DLD1 (cell line): ENCODE measurements around the gene MAF.

Experiments
- in situ Hi-C: cut with HindIII; loops from 2 replicates; pipeline ENCODE4 v1.10.0; 2017; ENCODE audit warnings: low sequenced_read_pairs

MAF gene

DNA sequence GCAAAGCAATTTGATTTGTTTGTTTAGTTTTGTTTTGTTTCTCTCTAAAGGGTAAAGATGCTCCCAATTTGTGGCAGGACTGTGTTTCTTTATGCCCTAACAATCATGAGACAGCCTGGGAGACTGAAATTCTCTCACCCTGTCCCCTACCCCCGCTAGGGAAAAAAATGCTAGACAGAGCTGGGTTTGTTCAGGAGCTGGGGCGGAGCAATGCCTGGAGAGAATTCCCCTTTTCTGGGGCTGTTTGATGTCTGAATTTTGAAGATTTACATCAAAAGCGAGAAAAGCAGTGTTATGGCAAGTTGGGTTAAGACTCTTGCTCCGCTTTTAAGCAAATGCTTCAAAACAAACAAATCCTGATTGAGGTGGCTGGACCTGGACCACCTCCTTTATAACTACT lies 8.4 kb downstream of the MAF start:
- in situ Hi-C loops = no loop called here

DNA sequence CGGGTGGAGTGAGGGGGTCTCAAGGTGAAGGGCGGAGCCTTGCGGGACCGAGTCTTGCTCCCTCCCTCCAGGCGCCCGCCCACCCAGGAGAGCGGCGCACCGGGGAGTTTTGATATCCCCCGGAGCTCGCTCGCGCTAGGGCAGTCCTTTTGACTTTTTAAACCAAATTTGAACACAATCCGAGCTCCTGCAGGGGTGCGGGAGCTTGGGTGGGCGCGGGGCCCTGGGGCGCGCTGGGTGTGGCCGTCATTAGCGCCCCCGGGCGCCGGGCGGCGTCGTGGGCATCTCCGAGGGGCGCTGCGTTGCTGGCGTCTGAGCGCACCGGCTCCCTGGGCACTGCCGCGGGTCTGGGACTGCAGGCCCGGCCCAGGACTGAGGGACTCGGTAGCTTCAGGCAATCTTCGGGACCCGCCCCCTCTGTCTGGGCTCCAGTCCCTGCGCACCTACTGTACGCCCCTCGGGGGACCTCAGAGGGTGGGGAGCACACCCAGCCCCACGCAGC lies 10.9 kb downstream of the MAF start:
- in situ Hi-C loops = no loop called here

DNA sequence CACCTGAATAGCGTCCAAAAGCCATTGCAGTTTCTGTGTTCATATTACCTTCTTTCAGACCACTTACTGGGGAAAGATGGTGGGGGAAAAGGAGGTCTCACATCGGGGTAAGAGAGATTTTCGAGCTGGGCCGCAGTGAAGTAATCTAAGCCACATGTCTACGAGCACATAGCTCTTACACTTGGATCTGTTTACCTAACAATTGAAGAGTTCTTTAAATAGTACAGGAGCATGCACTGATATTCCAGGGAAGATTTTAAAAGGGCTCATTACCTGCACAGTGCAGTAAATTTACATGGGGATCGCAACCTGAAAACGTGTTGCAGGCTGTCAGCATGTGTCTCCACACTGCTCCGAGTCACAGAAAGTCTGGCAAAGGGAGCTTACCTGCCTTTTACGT lies 12.6 kb downstream of the MAF start:
- in situ Hi-C loops = no loop called here

DNA sequence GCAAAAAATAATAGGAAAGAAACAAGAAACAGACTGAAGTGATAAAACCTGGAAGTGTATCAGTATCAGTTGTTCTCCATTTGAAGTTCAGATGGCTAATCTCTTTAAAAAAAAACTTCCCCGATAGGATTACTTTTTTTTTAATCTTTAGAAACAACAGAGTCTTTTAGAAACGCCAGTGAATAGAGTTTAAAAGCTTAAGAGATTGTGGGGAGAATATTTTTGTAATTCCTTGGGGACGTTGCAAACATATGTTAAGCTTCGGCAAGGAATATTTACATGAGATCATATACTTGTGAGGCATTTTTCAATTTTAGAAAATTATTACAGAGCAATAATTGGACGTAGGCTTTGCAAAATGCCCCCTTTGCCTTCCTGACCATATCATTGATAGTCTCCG lies 13.2 kb downstream of the MAF start:
- in situ Hi-C loops = no loop called here

DNA sequence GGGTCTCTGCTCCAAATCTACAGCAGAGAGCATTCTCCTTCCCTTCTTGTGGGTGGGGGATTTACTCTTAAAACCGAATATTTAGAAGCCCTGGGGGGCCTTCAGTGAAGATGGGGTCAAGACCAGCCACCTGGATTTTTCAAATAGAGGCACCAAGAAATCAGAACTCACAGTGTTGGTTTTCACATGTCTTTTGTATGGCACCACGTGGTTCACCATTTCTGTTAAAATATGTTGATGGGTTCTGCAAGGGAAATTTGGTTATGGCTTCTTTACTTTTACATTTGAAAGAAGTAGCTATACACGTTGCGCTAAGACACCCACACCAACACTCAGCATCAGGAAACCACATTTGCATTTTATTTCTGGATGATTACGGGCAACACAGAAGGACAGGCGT lies 17.7 kb downstream of the MAF start:
- in situ Hi-C loops = no loop called here

DNA sequence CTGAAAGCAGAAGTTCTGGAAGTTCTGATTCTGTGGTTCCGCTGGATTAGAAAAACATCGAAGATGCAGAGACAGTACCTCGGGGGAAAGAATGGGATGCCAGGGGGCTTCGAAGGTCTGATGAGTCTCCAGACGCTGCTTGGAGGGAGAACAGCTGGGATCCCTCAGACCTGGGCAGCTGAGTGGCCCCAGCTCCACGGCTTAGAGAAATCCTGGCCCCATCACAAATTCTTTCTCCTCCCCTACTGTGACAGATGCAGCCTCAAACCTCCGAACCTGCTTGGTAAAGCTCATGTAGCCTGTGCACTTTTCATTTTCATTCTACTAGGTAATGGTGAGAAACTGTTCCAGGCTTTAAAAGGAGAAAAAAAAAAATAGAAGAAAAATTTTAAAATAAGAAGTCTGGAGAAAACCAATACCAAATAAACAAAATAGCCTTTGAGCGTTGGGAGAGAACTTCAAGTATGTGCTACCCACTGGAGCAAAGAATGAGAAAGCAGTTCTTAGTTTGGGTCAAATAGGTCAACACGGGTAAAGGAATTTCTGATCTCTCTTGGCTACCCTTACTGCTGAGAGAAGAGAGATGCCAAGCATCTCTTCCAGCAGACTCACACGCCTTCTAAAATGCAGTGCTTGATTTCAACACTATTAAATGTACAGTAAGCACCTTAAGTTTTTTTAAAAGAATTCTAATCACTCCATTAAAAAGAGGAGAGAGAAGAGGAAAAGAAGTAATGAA lies 19.9 kb downstream of the MAF start:
- in situ Hi-C loops = no loop called here

DNA sequence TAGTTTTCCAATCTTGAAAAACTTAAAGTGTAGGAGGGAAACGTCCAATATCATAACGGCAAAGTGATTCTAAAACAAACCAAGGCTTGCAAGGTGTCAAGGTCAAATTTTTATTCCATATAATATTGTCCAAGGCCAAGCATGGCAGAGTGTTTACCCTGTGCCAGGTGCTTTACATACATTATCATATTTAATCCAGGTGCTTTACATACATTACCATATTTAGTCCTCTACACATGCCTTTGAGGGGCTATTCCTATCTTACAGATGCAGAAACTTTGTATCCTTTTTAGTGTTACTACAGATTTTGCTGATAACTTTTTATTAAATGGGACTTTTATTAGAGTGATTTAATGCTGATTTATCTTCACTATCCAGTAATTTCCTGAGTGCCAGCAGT lies 23.9 kb downstream of the MAF start:
- in situ Hi-C loops = no loop called here

DNA sequence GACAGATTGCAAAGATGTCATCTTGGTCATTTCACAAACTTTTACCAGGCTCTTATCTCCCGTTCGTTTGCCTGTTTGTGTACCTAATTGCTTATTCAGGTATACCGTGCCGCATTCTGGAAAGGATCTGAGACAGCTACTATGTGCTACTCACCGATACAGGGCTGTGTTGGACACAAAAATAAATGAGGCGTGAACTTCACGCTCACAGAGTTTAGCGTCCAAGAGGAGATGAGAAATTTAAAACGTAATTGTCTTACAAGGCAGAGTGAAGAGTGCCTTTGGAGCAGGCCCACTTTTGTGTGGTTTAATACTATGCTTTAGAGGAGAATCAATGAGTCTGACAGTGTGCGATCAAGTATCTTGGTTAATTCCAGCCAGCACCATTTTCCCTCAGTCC lies 26.7 kb downstream of the MAF start:
- in situ Hi-C loops = no loop called here

DNA sequence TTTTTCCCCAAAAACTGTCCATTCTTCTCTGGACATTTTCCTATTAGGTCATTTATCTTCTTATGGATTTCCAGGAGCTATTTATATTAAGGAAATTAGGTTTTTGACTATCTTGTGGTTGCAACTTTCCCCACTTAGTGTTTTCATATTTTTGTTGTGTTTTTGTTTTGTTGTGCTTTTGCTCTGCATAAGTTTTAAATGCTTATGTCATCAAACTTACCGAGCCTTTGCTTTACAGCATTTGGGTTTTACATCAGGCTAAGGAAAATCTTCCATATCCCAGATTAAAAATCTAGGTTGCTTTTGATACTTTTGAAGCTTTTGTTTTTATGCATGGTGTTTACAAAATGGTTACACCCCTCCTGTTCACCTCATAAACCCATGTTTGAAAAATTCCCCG lies 27.5 kb downstream of the MAF start:
- in situ Hi-C loops = no loop called here

DNA sequence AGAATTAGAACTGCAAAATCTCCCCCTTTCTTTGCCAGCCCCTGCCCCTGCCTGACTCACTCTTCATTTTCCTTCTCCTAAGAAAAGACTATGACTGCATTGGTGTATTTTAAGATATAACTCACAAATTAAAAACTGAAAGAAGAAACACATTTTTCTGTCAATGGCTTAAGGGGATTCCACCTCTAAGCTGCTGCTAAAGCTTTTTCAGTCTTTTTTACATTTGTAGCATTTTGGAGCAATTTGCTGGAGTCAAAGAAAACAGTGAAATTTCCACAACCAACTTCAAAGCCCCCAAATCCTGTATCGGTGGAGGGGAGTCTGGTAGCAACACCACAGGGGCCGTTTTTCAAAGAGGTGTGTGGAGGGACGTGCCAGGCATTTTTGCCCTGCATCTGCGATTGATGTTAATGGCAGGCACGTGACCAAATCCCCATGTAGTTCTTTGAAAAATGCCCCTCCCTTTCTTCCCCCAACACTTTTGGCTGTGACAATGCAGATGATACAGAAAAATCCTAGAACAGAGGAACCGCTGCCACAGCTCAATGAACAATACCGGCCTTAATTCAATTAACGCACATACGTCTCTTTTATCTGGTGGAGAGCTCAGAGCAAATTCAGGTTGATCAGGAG lies 28.5 kb downstream of the MAF start:
- in situ Hi-C loops = no loop called here

DNA sequence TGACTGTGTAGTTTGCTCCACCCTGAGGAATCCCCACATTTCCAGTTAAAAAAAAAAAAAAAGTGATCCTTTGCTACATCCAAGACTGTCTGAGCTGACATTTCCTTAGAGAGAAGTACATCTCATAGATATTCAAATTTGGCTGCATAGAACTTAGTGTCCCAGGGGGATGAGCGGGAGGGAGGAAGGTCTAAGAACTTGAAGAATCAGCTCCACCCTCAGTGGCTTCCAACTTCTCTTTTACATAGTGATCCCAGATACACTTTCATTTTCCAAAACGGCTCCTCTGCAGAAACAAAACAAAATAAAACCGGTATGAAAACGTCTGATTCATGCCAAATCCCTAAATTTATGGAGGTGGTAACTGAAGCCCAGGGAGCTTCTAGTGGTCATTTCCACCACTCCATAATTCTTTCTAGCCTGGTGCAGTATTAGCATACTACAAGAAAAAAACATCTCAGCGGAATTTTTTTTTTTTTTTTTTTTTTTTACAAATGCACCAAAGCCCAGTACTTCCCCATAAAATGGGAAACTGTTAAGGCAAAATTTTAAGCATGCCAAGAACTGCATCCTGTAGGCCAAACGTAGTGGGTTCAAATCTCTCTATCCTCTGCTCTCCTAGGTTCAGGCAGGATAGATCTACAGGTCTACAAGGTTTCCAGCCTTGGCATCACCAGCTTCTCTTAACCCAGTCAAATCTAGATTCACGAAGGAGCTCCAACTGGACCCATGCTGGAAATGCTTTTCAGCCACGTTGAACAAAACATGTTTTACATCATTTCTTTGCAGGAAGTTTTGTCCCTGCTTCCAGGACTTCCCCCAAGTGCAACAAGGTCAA lies 29.3 kb downstream of the MAF start:
- in situ Hi-C loops = no loop called here

DNA sequence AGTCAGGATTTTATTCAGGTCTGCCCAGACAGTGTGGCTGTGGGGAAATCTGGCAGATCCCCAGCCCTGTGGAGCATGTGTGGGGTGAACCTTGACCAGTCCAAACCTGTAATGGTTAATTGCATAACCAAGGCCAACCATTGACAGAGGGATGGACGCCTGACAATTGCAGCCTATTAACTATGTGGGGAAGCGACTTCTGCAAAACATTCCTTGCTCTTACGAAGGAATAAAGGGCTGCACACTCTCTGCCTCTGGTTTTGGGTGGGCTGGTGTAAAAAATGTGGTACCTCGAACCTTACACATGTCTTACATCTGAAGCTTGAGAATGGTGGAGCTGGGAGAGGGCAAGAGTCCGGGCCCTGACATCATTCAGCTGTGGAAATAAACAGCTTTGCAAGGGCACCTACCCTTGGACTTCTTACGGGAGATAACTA lies 35.8 kb downstream of the MAF start:
- in situ Hi-C loops = no loop called here

DNA sequence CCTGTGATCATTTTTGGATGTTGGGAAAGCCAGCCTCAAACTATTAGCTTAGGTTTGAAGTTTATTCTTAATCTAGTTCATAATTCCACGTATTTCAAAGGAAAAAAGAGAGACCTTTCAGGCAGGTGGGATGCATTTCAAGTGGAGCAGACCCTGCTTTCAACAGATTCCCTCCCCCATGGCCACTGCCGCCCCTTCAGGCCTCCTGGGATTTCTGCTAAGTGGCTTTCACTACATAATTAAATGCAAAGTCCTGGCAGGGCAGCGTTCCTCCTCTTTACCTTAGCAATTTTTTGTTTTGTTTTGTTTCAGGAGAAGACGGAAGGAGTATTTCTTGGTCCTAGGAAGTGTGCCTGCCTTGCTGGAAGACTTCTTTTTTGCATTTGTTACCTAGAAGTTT lies 36.6 kb downstream of the MAF start:
- in situ Hi-C loops = no loop called here

DNA sequence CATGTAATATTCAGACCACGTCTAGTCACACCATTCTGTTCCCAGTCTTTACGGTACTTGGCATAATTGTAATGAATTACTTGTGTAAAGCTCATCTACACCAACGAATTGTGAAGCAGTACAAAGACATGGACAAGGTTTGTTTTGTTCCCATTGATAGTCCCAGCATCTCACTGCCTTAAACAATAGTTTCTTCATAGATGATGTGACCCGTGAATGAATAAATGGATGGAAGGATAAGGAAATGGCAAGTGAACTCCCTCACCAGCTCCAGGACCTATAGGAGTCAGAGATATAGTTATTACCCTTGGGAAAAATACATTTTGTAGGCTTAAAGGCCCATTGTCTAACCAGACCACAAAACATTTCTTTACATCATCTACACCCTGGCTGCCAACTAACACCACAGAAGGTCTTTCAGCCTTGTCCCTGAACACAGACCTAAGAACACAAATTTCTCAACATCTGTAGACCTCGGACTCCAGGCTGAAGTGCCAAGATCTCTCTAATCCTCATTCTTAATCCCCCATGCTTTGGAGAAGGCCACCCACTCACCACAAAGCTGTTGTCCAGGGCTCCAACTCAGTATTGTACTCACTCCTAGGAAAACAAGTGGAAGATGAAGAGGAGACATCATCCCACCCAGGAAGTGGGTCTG lies 38.2 kb downstream of the MAF start:
- in situ Hi-C loops = no loop called here

DNA sequence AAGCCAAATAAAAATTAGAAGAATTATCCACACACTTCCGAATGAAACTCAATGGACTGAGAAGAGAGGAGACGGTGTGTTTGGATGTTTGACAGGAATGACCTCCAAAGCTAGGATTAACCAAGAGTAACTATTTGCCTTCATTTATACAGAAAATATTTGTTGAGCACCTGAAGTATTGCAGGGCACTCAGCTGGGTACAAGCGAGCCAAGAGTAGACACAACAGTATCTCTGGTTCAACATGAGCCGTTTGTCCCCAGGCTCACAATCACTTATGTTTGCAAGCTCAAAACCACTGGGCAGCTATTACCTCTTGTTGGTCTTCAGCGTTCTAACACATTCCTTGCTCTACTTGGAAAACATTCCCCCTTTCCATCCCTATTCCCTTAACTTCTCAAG lies 38.8 kb downstream of the MAF start:
- in situ Hi-C loops = no loop called here

DNA sequence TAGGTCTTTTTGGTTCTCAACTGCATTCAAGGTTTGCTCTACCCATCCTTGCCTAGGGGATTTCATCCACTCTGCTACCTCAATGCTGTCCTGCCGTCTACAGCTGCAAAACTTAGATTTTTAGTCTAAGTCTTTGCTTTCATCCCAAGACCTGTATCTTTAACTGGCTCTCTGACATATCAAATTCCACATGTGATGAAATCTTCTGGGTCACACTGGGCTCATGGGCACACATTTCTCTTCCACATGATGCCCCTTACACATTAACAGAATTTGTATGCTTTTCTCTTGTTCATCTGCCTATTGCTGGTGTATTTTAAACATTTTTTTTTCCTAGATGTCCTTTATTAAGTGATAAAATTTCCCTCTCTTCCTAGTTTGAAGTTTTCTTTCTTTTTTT lies 39.6 kb downstream of the MAF start:
- in situ Hi-C loops = no loop called here

DNA sequence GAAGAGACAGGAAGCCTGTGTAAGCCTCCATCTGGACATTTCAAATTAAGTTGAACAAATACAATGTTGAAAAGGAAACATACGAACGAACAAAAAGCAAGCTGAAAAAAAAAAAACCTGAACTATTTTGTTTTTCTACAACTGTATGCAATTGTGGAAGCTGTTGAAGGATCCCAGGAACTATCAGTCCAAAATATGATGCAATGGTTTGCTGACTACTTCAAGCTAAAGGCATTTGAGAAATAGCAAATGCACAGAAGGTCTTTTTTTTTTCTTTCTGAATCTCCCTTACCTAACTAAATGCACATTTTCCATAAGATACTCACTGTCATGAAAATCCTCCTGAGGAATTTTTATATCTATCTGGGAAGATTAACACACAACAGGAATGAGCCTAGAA lies 40.2 kb downstream of the MAF start:
- in situ Hi-C loops = no loop called here

DNA sequence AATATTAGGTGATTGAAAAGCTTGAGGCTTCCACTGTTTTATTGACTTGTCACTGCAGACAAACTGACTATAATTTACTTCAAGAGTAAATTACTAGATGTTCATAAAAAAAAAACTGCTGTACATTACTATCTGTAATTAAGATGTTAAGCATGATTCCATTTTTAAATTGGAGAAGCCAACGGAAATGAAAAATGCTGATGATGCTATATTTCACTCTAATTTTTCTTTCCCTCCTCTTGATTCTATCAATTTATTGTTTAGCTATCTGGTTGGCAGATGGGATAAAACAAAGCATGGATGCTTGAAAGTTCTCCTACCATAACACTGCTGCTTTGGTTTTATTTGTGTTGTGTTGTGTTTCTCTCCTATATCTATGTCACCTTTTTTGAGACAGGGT lies 41.0 kb downstream of the MAF start:
- in situ Hi-C loops = no loop called here

DNA sequence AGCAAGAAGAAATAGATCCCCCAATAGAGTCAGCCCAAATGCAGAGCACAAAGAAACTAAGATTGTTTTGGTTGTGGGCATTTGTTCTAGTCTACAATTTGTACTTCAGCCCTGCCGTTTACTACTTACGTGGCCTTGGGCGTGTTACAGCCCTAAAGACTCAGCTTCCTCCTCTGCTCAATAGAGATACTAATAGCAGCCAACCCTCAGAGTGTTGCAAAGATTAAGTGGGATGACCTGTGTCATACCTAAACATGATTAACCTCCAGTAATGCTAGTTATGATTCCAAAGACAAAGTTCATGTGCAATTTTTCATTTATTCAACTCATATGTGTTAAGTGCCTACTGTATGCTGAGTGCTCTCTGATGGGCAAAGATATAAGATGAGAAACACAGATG lies 43.1 kb downstream of the MAF start:
- in situ Hi-C loops = no loop called here

DNA sequence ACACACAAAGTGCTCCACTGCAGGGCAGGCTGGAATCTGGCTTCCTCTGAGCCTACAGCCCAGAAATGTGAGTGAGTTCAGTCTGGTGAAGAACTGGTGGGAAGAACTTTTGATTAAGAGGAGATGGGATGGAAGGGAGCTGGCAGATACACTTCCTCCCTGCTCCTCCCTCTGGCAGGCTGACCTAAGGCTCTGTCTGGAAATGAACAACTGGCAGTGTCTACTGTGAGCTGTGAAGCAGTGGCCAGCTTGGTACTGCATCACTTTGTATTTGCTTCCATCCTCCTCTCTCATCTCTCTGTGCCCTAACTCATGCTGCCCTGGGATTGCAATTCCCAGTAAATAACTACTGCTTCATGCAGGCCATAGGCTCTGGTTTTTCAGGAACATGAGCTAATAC lies 45.6 kb downstream of the MAF start:
- in situ Hi-C loops = no loop called here

DNA sequence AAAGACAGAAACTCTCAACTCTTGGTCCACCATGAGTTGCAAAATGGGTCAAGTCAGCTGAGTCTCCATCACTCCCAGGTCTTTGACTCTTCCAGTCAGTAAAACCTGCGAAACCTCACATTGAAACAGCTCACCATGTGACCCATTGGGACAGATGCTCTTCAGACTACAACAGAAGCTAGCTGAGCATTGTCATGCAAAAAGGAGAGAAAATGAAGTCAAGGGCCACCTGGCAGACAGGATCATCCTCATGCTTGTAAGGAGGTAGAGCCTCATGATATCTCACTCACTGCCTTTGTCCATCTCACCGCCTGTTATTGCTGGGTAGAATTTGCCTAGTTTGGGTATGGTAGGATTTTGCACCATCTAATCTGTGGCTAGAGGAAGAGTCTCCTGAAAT lies 50.2 kb downstream of the MAF start:
- in situ Hi-C loops = no loop called here
